A673 (cell line): Measurements from ENCODE around the gene TTLL11.

Source experiments
- EZH2 ChIP-seq: fragments of 200-600 bp; sonication (generic); IDR thresholded peaks from 2 replicates; pipeline ENCODE4 v1.6.1; 2017; ENCODE audit warnings: borderline replicate concordance, low read depth, mild to moderate bottlenecking, mixed read lengths, antibody characterized with exemption, low read length; ENCODE audit not compliant: poor library complexity, severe bottlenecking
- TF ChIP-seq, protein P1 (sequence below): fragments of 300-800, 200-600 bp; sonication (generic); conservative IDR thresholded peaks from 2 replicates; pipeline ENCODE4 v1.5.1; 2017; ENCODE audit warnings: low read depth, mild to moderate bottlenecking, antibody characterized with exemption, low read length, moderate library complexity, mixed read lengths

DNA sequence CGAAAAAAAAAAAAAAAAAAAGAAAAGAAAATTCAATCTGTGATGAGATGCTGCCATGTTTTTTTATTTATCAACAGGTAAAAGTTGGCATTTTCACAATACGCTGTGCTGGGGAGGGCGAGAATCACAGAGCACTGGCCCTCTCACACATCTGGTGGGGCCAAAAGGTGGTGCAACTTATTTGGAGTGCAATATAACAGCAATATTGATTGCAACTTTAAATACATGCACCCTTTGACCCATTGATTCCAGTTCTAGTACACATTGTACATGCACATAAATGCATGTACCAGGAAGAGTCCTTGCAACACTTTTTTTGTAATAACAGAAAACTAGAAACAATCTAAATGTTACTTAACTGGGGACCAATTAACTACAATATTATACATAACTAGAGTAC is 282.6 kb downstream of the TTLL11 start:
- TF ChIP-seq, protein P1, sequence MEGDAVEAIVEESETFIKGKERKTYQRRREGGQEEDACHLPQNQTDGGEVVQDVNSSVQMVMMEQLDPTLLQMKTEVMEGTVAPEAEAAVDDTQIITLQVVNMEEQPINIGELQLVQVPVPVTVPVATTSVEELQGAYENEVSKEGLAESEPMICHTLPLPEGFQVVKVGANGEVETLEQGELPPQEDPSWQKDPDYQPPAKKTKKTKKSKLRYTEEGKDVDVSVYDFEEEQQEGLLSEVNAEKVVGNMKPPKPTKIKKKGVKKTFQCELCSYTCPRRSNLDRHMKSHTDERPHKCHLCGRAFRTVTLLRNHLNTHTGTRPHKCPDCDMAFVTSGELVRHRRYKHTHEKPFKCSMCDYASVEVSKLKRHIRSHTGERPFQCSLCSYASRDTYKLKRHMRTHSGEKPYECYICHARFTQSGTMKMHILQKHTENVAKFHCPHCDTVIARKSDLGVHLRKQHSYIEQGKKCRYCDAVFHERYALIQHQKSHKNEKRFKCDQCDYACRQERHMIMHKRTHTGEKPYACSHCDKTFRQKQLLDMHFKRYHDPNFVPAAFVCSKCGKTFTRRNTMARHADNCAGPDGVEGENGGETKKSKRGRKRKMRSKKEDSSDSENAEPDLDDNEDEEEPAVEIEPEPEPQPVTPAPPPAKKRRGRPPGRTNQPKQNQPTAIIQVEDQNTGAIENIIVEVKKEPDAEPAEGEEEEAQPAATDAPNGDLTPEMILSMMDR: no peak
- no peak for TF ChIP-seq EZH2
